Testis (tissue), 2 donors: ENCODE measurements around the gene DCP1A.

Source experiments
- CTCF ChIP-seq, 3 experiments: fragments of 450-650 bp in 2 of 3; fragments of 200-600 bp in 1 of 3; sonication (generic) in 1 of 3; IDR thresholded peaks; one replicate each; pipeline ENCODE4 v1.5.1; 2016 to 2019; ENCODE audit warnings: antibody characterized with exemption in 3 of 3, mild to moderate bottlenecking in 2 of 3, moderate library complexity in 1 of 3
- POLR2A ChIP-seq: fragments of 450-650 bp; IDR thresholded peaks from one replicate; pipeline ENCODE4 v1.6.1; 2017; ENCODE audit warnings: antibody characterized with exemption, mild to moderate bottlenecking, moderate library complexity

- TF ChIP-seq CTCF (IDR thresholded peaks at IDR 0.05) (no peak), POLR2A (no peak)
Measured at GRCh38 chr3:53243165-53243564, 104.2 kb downstream of the DCP1A start.
